Ishikawa (cell line): ENCODE measurements around the gene ANKRD34C.

Source experiments
- CREB1 ChIP-seq: IDR thresholded peaks from 2 replicates; pipeline ENCODE4 v1.6.1; 2012; ENCODE audit warnings: low read depth
- RAD21 ChIP-seq: IDR thresholded peaks from 2 replicates; pipeline ENCODE4 v1.6.1; 2012; ENCODE audit warnings: low read depth
- YY1 ChIP-seq: IDR thresholded peaks from 2 replicates; pipeline ENCODE4 v1.6.1; 2012; ENCODE audit warnings: low read depth

GRCh38 chr15:79314811-79315210 is 32.3 kb downstream of the ANKRD34C start:
- TF ChIP-seq CREB1 (no peak), YY1 (no peak), RAD21 (no peak)
